ENCODE data around the gene SETD3. TPM values are rescaled to one million over a fixed set of nuclear protein-coding genes. Genes with fewer than 3 reads are reported as not detected.
A peak's percentile ranks its signal among the peaks of the same experiment; 100 is the strongest.

Gene SETD3
- total RNA-seq, 1 donor from 2014 or later: 36.1 TPM

- H3K9me3 Mint-ChIP-seq: no peaks in the 10 kb centered on the region
- no peak overlapping the region for H3K27ac Mint-ChIP-seq (ENCODE audit: unreplicated experiment)
- DNase-seq (ENCODE audit: low read depth, low spot score): no peak
- no peaks in the 10 kb centered on the region for H3K27me3 Mint-ChIP-seq (ENCODE audit: low read depth)
- peaks cover 13% of the 10 kb centered on the region for H3K4me1 Mint-ChIP-seq
- H3K4me3 Mint-ChIP-seq: peak overlapping the region; percentile 23
- peaks cover 8% of the 10 kb centered on the region for H3K36me3 Mint-ChIP-seq (ENCODE audit: low read depth)
- no peak for TF ChIP-seq CTCF (conservative IDR thresholded peaks at IDR 0.05)
Observed at GRCh38 chr14:99508896-99509629, 28.4 kb upstream of the SETD3 start.

GRCh38 chr14:99507860-99508640 lies 27.4 kb upstream of the SETD3 start:
- peaks cover 8% of the 10 kb centered on the region for H3K36me3 Mint-ChIP-seq (ENCODE audit: low read depth)
- no peaks in the 10 kb centered on the region for H3K9me3 Mint-ChIP-seq
- H3K4me3 Mint-ChIP-seq: no peak overlapping the region
- no peaks in the 10 kb centered on the region for H3K27me3 Mint-ChIP-seq (ENCODE audit: low read depth)
- H3K27ac Mint-ChIP-seq (ENCODE audit: unreplicated experiment): no peak overlapping the region
- no peak for DNase-seq (ENCODE audit: low read depth, low spot score)
- no peak for TF ChIP-seq CTCF (conservative IDR thresholded peaks at IDR 0.05)
- H3K4me1 Mint-ChIP-seq: peaks cover 13% of the 10 kb centered on the region

- Mint-ChIP-seq H3K4me1 (peaks cover 5% of the 10 kb centered on the region), H3K4me3 (no peak overlapping the region), H3K9me3 (no peaks in the 10 kb centered on the region), H3K27me3 (ENCODE audit: low read depth) (no peaks in the 10 kb centered on the region), H3K27ac (ENCODE audit: unreplicated experiment) (peak overlapping the region; percentile 48), H3K36me3 (ENCODE audit: low read depth) (peaks cover 8% of the 10 kb centered on the region)
- no peak for DNase-seq (ENCODE audit: low read depth, low spot score)
- TF ChIP-seq CTCF (conservative IDR thresholded peaks at IDR 0.05): no peak
Observed at GRCh38 chr14:99506276-99506675, 25.6 kb upstream of the SETD3 start.

GRCh38 chr14:99505089-99505488 lies 24.4 kb upstream of the SETD3 start:
- Mint-ChIP-seq H3K9me3 (no peaks in the 10 kb centered on the region), H3K4me3 (no peak overlapping the region), H3K27me3 (ENCODE audit: low read depth) (no peaks in the 10 kb centered on the region), H3K4me1 (no peaks in the 10 kb centered on the region), H3K36me3 (ENCODE audit: low read depth) (peaks cover 8% of the 10 kb centered on the region), H3K27ac (ENCODE audit: unreplicated experiment) (no peak overlapping the region)
- no peak for DNase-seq (ENCODE audit: low read depth, low spot score)
- no peak for TF ChIP-seq CTCF (conservative IDR thresholded peaks at IDR 0.05)

GRCh38 chr14:99503848-99504453 lies 23.3 kb upstream of the SETD3 start:
- no peak overlapping the region for H3K27ac Mint-ChIP-seq (ENCODE audit: unreplicated experiment)

More at GRCh38 chr14:99503848-99504453, 23.3 kb upstream of the SETD3 start:
- DNase-seq (ENCODE audit: low read depth, low spot score): no peak
- Mint-ChIP-seq H3K27me3 (ENCODE audit: low read depth) (no peaks in the 10 kb centered on the region), H3K36me3 (ENCODE audit: low read depth) (peaks cover 8% of the 10 kb centered on the region), H3K4me3 (no peak overlapping the region), H3K4me1 (no peaks in the 10 kb centered on the region), H3K9me3 (no peaks in the 10 kb centered on the region)
- no peak for TF ChIP-seq CTCF (conservative IDR thresholded peaks at IDR 0.05)

All from neural crest cell (in vitro differentiated cells).